ENCODE results near the gene SCG3.

GRCh38 chr15:51675234-51675633, 6.1 kb upstream of the SCG3 start:
- no peak for TF ChIP-seq TAF1 (IDR thresholded peaks at IDR 0.05; ENCODE audit: low read depth, low read length)
- no peak for TF ChIP-seq POLR2A (IDR thresholded peaks at IDR 0.05; ENCODE audit: low read depth, low read length)
- TF ChIP-seq POLR2AphosphoS5 (IDR thresholded peaks at IDR 0.05; ENCODE audit: low read depth, low read length): no peak
- no peak for TF ChIP-seq POU2F2 (IDR thresholded peaks at IDR 0.05; ENCODE audit: low read depth, low read length)

Data from GM12891 (cell line).